ENCODE results near the gene LAMC2.

Gene LAMC2

DNA sequence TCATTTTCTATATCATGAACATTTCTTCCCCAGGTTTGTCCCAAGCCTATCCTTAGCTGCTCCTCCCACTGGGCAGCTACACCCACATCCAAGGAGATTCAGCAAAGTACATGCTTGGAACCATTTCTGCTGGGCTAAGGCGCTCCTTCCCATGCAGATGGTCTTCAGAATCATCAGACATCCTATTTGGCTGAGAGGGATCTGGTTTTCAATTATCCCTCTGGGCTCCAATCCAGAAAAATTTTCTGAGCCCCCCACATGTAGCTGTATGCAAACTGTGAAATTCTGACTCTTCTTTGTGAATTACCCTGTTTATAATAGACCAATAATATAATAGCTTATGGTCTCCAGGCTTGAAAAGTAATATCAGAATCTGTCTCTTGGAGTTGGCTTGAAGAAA, 99.2 kb downstream of the LAMC2 start:
- Histone ChIP-seq H3K27ac (ENCODE audit: low read length) (no peak overlapping the region), H3K79me2 (ENCODE audit: low read length) (no peaks in the 10 kb centered on the region), H3K4me3 (ENCODE audit: low read length) (no peak overlapping the region)

DNA sequence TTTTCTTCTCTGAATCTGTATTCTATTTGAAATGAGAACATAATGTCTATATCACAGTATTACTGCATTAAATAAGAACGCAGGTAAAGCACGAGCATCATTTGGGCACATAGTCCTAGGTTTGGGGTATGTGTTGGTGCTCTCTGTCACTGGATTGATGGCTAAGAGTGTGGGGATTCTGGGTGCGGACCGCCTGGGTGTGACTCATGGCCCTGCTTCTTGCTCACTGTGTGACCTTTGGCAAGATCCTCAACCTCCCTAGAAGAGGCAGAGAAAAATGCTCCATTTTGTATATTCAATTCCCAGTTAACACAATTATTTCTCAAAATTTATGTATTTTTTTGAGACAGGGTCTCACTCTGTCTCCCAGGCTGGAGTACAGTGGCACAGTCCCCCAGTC, 99.7 kb downstream of the LAMC2 start:
- Histone ChIP-seq H3K36me3 (replicated peaks; ENCODE audit: insufficient read depth, low read length) (no peaks in the 10 kb centered on the region), H3K4me3 (ENCODE audit: low read length) (no peak overlapping the region), H3K27ac (ENCODE audit: low read length) (no peak overlapping the region), H3K4me1 (ENCODE audit: low read length) (no peaks in the 10 kb centered on the region), H3K4me2 (ENCODE audit: low read depth, low read length) (no peak overlapping the region), H3K9ac (ENCODE audit: low read length) (no peak overlapping the region), H2AFZ (ENCODE audit: low read length) (no peak overlapping the region), H3K9me2 (replicated peaks; ENCODE audit: insufficient read depth, low read length) (no peaks in the 10 kb centered on the region), H3K27me3 (replicated peaks; ENCODE audit: insufficient read depth, low read length) (no peaks in the 10 kb centered on the region), H3K9me3 (replicated peaks; ENCODE audit: insufficient read depth, low read length) (no peaks in the 10 kb centered on the region), H3F3A (ENCODE audit: insufficient read depth, low read length) (no peaks in the 10 kb centered on the region), H3K79me2 (ENCODE audit: low read length) (no peaks in the 10 kb centered on the region), H4K20me1 (ENCODE audit: insufficient read depth, low read length) (no peaks in the 10 kb centered on the region)
- no peak for DNase-seq
- TF ChIP-seq, protein P1, sequence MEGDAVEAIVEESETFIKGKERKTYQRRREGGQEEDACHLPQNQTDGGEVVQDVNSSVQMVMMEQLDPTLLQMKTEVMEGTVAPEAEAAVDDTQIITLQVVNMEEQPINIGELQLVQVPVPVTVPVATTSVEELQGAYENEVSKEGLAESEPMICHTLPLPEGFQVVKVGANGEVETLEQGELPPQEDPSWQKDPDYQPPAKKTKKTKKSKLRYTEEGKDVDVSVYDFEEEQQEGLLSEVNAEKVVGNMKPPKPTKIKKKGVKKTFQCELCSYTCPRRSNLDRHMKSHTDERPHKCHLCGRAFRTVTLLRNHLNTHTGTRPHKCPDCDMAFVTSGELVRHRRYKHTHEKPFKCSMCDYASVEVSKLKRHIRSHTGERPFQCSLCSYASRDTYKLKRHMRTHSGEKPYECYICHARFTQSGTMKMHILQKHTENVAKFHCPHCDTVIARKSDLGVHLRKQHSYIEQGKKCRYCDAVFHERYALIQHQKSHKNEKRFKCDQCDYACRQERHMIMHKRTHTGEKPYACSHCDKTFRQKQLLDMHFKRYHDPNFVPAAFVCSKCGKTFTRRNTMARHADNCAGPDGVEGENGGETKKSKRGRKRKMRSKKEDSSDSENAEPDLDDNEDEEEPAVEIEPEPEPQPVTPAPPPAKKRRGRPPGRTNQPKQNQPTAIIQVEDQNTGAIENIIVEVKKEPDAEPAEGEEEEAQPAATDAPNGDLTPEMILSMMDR (IDR thresholded peaks at IDR 0.05; ENCODE audit: low read length): no peak
- TF ChIP-seq EZH2phosphoT487 (IDR thresholded peaks at IDR 0.05; ENCODE audit: low read length): no peak
- no peak for TF ChIP-seq EZH2 (optimal IDR thresholded peaks at IDR 0.05; ENCODE audit: low read depth, low read length)

More for the DNA sequence above, 99.2 kb downstream of the LAMC2 start:
- Histone ChIP-seq H3K9me3 (replicated peaks; ENCODE audit: insufficient read depth, low read length) (no peaks in the 10 kb centered on the region), H3K4me2 (ENCODE audit: low read depth, low read length) (no peak overlapping the region), H3K4me1 (ENCODE audit: low read length) (no peaks in the 10 kb centered on the region), H3F3A (ENCODE audit: insufficient read depth, low read length) (no peaks in the 10 kb centered on the region), H4K20me1 (ENCODE audit: insufficient read depth, low read length) (no peaks in the 10 kb centered on the region), H2AFZ (ENCODE audit: low read length) (no peak overlapping the region), H3K9ac (ENCODE audit: low read length) (no peak overlapping the region), H3K36me3 (replicated peaks; ENCODE audit: insufficient read depth, low read length) (no peaks in the 10 kb centered on the region), H3K9me2 (replicated peaks; ENCODE audit: insufficient read depth, low read length) (no peaks in the 10 kb centered on the region), H3K27me3 (replicated peaks; ENCODE audit: insufficient read depth, low read length) (no peaks in the 10 kb centered on the region)
- TF ChIP-seq EZH2phosphoT487 (IDR thresholded peaks at IDR 0.05; ENCODE audit: low read length): no peak
- TF ChIP-seq EZH2 (optimal IDR thresholded peaks at IDR 0.05; ENCODE audit: low read depth, low read length): no peak
- TF ChIP-seq, protein P1 (IDR thresholded peaks at IDR 0.05; ENCODE audit: low read length): no peak
- DNase-seq: no peak

DNA sequence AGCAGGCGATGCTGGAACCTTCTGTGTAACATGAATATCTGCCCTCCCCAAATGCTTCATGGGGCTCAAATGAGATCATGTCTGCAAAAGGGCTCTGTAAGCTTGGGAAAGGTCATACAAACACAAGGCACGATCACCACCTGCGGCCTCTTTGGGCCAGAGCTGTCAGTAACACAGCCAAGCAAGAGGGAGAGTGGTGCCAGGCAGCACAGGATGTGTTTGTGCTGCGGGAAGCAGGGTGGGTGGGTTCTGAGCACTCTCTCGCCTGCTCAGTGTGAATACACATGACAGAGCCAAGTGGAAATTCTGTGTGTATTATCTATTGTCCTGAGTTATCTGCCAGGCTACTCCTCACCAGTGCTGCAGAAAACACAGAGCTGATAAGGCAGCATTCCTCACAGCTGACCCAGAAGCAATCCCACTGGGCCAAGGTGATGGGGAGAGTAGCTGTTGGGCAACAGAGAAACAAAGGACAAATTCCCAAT, 101.2 kb downstream of the LAMC2 start:
- Histone ChIP-seq H3K9ac (ENCODE audit: low read length) (no peak overlapping the region), H3K36me3 (replicated peaks; ENCODE audit: insufficient read depth, low read length) (no peaks in the 10 kb centered on the region), H3K4me2 (ENCODE audit: low read depth, low read length) (no peak overlapping the region), H3K4me1 (ENCODE audit: low read length) (no peaks in the 10 kb centered on the region), H3K79me2 (ENCODE audit: low read length) (no peaks in the 10 kb centered on the region), H3F3A (ENCODE audit: insufficient read depth, low read length) (no peaks in the 10 kb centered on the region), H2AFZ (ENCODE audit: low read length) (no peak overlapping the region), H3K27me3 (replicated peaks; ENCODE audit: insufficient read depth, low read length) (no peaks in the 10 kb centered on the region), H4K20me1 (ENCODE audit: insufficient read depth, low read length) (no peaks in the 10 kb centered on the region), H3K4me3 (ENCODE audit: low read length) (no peak overlapping the region), H3K9me3 (replicated peaks; ENCODE audit: insufficient read depth, low read length) (no peaks in the 10 kb centered on the region), H3K27ac (ENCODE audit: low read length) (no peak overlapping the region), H3K9me2 (replicated peaks; ENCODE audit: insufficient read depth, low read length) (no peaks in the 10 kb centered on the region)
- DNase-seq: no peak
- TF ChIP-seq EZH2phosphoT487 (IDR thresholded peaks at IDR 0.05; ENCODE audit: low read length): no peak
- TF ChIP-seq EZH2 (optimal IDR thresholded peaks at IDR 0.05; ENCODE audit: low read depth, low read length): no peak
- TF ChIP-seq, protein P1 (IDR thresholded peaks at IDR 0.05; ENCODE audit: low read length): no peak

Measured in MM.1S (cell line).